Tibial nerve (tissue), 3 donors: ENCODE measurements around the gene FFAR1.

Source experiments
- POLR2A ChIP-seq, 2 donors: fragments of 450-650 bp; IDR thresholded peaks; one replicate each; pipeline ENCODE4 v1.6.1; 2017; ENCODE audit warnings: antibody characterized with exemption in 2 of 2, mild to moderate bottlenecking in 2 of 2, moderate library complexity in 2 of 2
- TF ChIP-seq, protein P1 (sequence below), 5 experiments: fragments of 200-600 bp in 3 of 5; fragments of 450-650 bp in 2 of 5; sonication (generic) in 3 of 5; IDR thresholded peaks; one replicate each; pipeline ENCODE4 v1.5.1; 2016 to 2019; ENCODE audit warnings: antibody characterized with exemption in 5 of 5, mild to moderate bottlenecking in 3 of 5, moderate library complexity in 2 of 5

DNA sequence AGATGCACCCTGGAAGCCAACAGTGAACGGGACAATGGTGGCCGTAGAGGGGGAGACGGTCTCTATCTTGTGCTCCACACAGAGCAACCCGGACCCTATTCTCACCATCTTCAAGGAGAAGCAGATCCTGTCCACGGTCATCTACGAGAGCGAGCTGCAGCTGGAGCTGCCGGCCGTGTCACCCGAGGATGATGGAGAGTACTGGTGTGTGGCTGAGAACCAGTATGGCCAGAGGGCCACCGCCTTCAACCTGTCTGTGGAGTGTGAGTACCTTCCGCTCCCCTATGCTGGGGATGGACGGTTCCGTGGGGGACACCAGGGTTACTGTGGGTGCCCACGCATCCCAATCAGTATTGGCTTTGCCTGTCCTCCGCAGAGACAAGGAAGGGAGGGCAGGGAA is 45.3 kb upstream of the FFAR1 start:
- TF ChIP-seq, protein P1, sequence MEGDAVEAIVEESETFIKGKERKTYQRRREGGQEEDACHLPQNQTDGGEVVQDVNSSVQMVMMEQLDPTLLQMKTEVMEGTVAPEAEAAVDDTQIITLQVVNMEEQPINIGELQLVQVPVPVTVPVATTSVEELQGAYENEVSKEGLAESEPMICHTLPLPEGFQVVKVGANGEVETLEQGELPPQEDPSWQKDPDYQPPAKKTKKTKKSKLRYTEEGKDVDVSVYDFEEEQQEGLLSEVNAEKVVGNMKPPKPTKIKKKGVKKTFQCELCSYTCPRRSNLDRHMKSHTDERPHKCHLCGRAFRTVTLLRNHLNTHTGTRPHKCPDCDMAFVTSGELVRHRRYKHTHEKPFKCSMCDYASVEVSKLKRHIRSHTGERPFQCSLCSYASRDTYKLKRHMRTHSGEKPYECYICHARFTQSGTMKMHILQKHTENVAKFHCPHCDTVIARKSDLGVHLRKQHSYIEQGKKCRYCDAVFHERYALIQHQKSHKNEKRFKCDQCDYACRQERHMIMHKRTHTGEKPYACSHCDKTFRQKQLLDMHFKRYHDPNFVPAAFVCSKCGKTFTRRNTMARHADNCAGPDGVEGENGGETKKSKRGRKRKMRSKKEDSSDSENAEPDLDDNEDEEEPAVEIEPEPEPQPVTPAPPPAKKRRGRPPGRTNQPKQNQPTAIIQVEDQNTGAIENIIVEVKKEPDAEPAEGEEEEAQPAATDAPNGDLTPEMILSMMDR (IDR thresholded peaks at IDR 0.05), result no peak
- TF ChIP-seq POLR2A (IDR thresholded peaks at IDR 0.05), result no peak
